Endodermal cell (in vitro differentiated cells): Measurements from ENCODE around the gene IL36RN. TPM values are rescaled to one million over a fixed set of nuclear protein-coding genes. Genes with fewer than 3 reads are reported as not detected.

Experiments used
- DNase-seq: peaks from one replicate; pipeline ENCODE4 v3.0.0-alpha.2; 2017
- H3K27ac ChIP-seq: 2 replicates; pipeline ENCODE4 v1.5.1; 2013; ENCODE audit warnings: mild to moderate bottlenecking, low read depth, low read length, moderate library complexity
- H3K27me3 ChIP-seq: 2 replicates; pipeline ENCODE4 v1.6.1; 2013; ENCODE audit warnings: mild to moderate bottlenecking, low read length, moderate library complexity; ENCODE audit not compliant: insufficient read depth, control insufficient read depth, poor library complexity, severe bottlenecking
- H3K36me3 ChIP-seq: 2 replicates; pipeline ENCODE4 v1.7.0; 2013; ENCODE audit warnings: mild to moderate bottlenecking, low read length, moderate library complexity; ENCODE audit not compliant: control insufficient read depth, insufficient read depth
- H3K4me1 ChIP-seq: one replicate; pipeline ENCODE4 v1.7.0; 2013; ENCODE audit warnings: low read length; ENCODE audit not compliant: control insufficient read depth, insufficient read depth
- H3K4me3 ChIP-seq: 2 replicates; pipeline ENCODE4 v1.5.1; 2013; ENCODE audit warnings: mild to moderate bottlenecking, low read length, moderate library complexity
- H3K9ac ChIP-seq: 2 replicates; pipeline ENCODE4 v1.6.1; 2013; ENCODE audit warnings: mild to moderate bottlenecking, low read length, moderate library complexity; ENCODE audit not compliant: poor library complexity, severe bottlenecking; ENCODE audit errors: extremely low read depth
- H3K9me3 ChIP-seq: 2 replicates; pipeline ENCODE4 v1.6.1; 2013; ENCODE audit warnings: mild to moderate bottlenecking, low read length, moderate library complexity; ENCODE audit not compliant: control insufficient read depth
- H3K27ac Mint-ChIP-seq: 2 replicates; pipeline ENCODE4 v1.8.0; 2020; ENCODE audit warnings: mixed read lengths
- H3K27me3 Mint-ChIP-seq: 2 replicates; pipeline ENCODE4 v1.8.0; 2021; ENCODE audit warnings: mild to moderate bottlenecking, mixed read lengths; ENCODE audit not compliant: insufficient read depth
- H3K36me3 Mint-ChIP-seq: 2 replicates; pipeline ENCODE4 v1.8.0; 2020; ENCODE audit warnings: low read depth, mixed read lengths
- H3K4me1 Mint-ChIP-seq: 2 replicates; pipeline ENCODE4 v1.8.0; 2020; ENCODE audit warnings: mixed read lengths
- H3K4me3 Mint-ChIP-seq: 2 replicates; pipeline ENCODE4 v1.8.0; 2020; ENCODE audit warnings: mild to moderate bottlenecking, moderate library complexity, mixed read lengths
- H3K9me3 Mint-ChIP-seq: 2 replicates; pipeline ENCODE4 v1.8.0; 2020; ENCODE audit warnings: mild to moderate bottlenecking, mixed read lengths
- CTCF ChIP-seq: fragments of 200-600 bp; sonication (generic); conservative IDR thresholded peaks from 2 replicates; pipeline ENCODE4 v1.5.0; 2021; ENCODE audit warnings: antibody characterized with exemption, mild to moderate bottlenecking
- WGBS, 2 experiments: methylation state at CpG; one replicate each; pipeline versions ENCODE4 v1.1.5 to v1.1.7; 2013; ENCODE audit warnings: missing lambda C conversion rate in 2 of 2, mixed read lengths in 1 of 2; ENCODE audit not compliant: insufficient coverage in 1 of 2, insufficient read length in 1 of 2; 5-methylcytosine and 5-hydroxymethylcytosine counted together
- total RNA-seq, 2 donors: library from RNA; stranded (reverse); fragmentation: NEBNext Ultra II Directional in 1 of 2; extraction: Animal tissue kit (Norgen Biotek cat#: 25700) in 1 of 2; gene quantifications; 2 replicates in 1 of 2; 3 replicates in 1 of 2; pipeline ENCODE4 v1.2.1, GENCODE V29; 2021

Gene IL36RN
- total RNA-seq, 2 donors from 2014 or later = not detected

GRCh38 chr2:113038291-113038690 is 20.7 kb upstream of the IL36RN start:
- no peaks in the 10 kb centered on the region for H3K36me3 ChIP-seq
- DNase-seq = no peak
- no peak overlapping the region for H3K9ac ChIP-seq
- H3K27ac ChIP-seq = no peak overlapping the region
- no peak for TF ChIP-seq CTCF
- Mint-ChIP-seq H3K27ac (no peak overlapping the region), H3K36me3 (no peaks in the 10 kb centered on the region), H3K4me3 (no peak overlapping the region), H3K9me3 (no peaks in the 10 kb centered on the region), H3K27me3 (peaks cover 18% of the 10 kb centered on the region), H3K4me1 (peaks cover 2% of the 10 kb centered on the region)
- no peaks in the 10 kb centered on the region for H3K9me3 ChIP-seq
- H3K4me1 ChIP-seq = no peaks in the 10 kb centered on the region
- WGBS, 2 experiments = 94 to 95% methylated on average over 2 to 3 of the region's 3 CpGs
- H3K27me3 ChIP-seq = peaks cover 16% of the 10 kb centered on the region
- H3K4me3 ChIP-seq = no peak overlapping the region

- Histone ChIP-seq H3K4me1 (no peaks in the 10 kb centered on the region), H3K4me3 (no peak overlapping the region), H3K9me3 (no peaks in the 10 kb centered on the region), H3K27me3 (peaks cover 12% of the 10 kb centered on the region), H3K36me3 (no peaks in the 10 kb centered on the region), H3K27ac (no peak overlapping the region), H3K9ac (no peak overlapping the region)
- H3K36me3 Mint-ChIP-seq = no peaks in the 10 kb centered on the region
- TF ChIP-seq CTCF = no peak
- no peak overlapping the region for H3K27ac Mint-ChIP-seq
- H3K27me3 Mint-ChIP-seq = peaks cover 16% of the 10 kb centered on the region
- no peaks in the 10 kb centered on the region for H3K9me3 Mint-ChIP-seq
- no peak overlapping the region for H3K4me3 Mint-ChIP-seq
- peaks cover 2% of the 10 kb centered on the region for H3K4me1 Mint-ChIP-seq
- WGBS, 2 experiments = 90% methylated on average over 2 of the region's 2 CpGs; no CpG with 5 or more reads in 1 of the 2 experiments
- DNase-seq = no peak
Measured at GRCh38 chr2:113039158-113039557, 19.8 kb upstream of the IL36RN start.

GRCh38 chr2:113039719-113040118 is 19.3 kb upstream of the IL36RN start:
- 58 to 72% methylated on average over 5 of the region's 5 CpGs for WGBS, 2 experiments
- H3K9ac ChIP-seq = no peak overlapping the region
- H3K36me3 ChIP-seq = no peaks in the 10 kb centered on the region
- H3K4me1 ChIP-seq = no peaks in the 10 kb centered on the region
- no peak overlapping the region for H3K4me3 ChIP-seq
- no peak for TF ChIP-seq CTCF
- Mint-ChIP-seq H3K27ac (no peak overlapping the region), H3K4me3 (no peak overlapping the region), H3K9me3 (no peaks in the 10 kb centered on the region), H3K4me1 (peaks cover 2% of the 10 kb centered on the region), H3K36me3 (no peaks in the 10 kb centered on the region), H3K27me3 (peaks cover 15% of the 10 kb centered on the region)
- peaks cover 17% of the 10 kb centered on the region for H3K27me3 ChIP-seq
- H3K27ac ChIP-seq = no peak overlapping the region
- no peaks in the 10 kb centered on the region for H3K9me3 ChIP-seq
- DNase-seq = no peak
